Right cardiac atrium (tissue), 5 donors: ENCODE data around the gene MAPK4. TPM values are rescaled to one million over a fixed set of nuclear protein-coding genes. Genes with fewer than 3 reads are reported as not detected.

ENCODE experiments used
- ATAC-seq, 2 donors: fragments of 200-7000 bp; cut with Tn5 transposase; one replicate each; pipeline versions ENCODE4 v1.8.0 to v1.9.1; 2020; ENCODE audit warnings: moderate library complexity in 2 of 2, mild to moderate bottlenecking in 1 of 2
- DNase-seq, 3 donors: peaks; one replicate each; pipeline ENCODE4 v3.0.0-alpha.2; 2020
- H3K27ac ChIP-seq: one replicate; pipeline ENCODE4 v1.5.1; 2013; ENCODE audit warnings: mild to moderate bottlenecking, low read length, control low read depth, moderate library complexity
- H3K27me3 ChIP-seq: one replicate; pipeline ENCODE4 v1.6.1; 2013; ENCODE audit not compliant: control insufficient read depth, insufficient read depth
- H3K4me1 ChIP-seq: one replicate; pipeline ENCODE4 v1.6.1; 2013; ENCODE audit warnings: low read length; ENCODE audit not compliant: control insufficient read depth, insufficient read depth
- H3K4me3 ChIP-seq: one replicate; pipeline ENCODE4 v1.5.1; 2013; ENCODE audit warnings: low read length, control low read depth
- H3K9me3 ChIP-seq: one replicate; pipeline ENCODE4 v1.6.1; 2013; ENCODE audit warnings: low read length; ENCODE audit not compliant: control insufficient read depth
- WGBS: extraction: QIAGEN DNeasy Blood & Tissue Kit; methylation state at CpG from one replicate; pipeline ENCODE4 v1.1.7; 2013; 5-methylcytosine and 5-hydroxymethylcytosine counted together
- intact Hi-C, 4 donors: fragments of 100-400 bp; cut with DNase I; formaldehyde crosslinking; loops; one replicate each; pipeline versions ENCODE4 v1.11.0 to v1.14.0; 2022 to 2023
- polyA plus RNA-seq: library from polyadenylated mRNA; stranded (reverse); fragments of 200-250 nt; gene quantifications from one replicate; pipeline ENCODE4 v1.2.3, GENCODE V29; 2013
- total RNA-seq, 4 donors: library from RNA; stranded (reverse); fragmentation: NEBNext Ultra II Directional; extraction: Animal tissue kit (Norgen Biotek cat#: 25700); gene quantifications; one replicate each; pipeline ENCODE4 v1.2.1, GENCODE V29; 2021
- donor health status: healthy with polysubstance abuse.
- donor health status: DM: no; HTN: yes; CAD: no.
- donor health status: DM: no; HTN: no; CAD: no.
- donor health status: DM: no; HTN: yes; CAD: no; lungs with severe emphysema.
- donor health status: DM: yes; HTN: yes; CAD: no.

Gene MAPK4
- total and polyA plus RNA-seq, 5 donors = 15.5 to 73.9 (median 29.1) TPM

DNA sequence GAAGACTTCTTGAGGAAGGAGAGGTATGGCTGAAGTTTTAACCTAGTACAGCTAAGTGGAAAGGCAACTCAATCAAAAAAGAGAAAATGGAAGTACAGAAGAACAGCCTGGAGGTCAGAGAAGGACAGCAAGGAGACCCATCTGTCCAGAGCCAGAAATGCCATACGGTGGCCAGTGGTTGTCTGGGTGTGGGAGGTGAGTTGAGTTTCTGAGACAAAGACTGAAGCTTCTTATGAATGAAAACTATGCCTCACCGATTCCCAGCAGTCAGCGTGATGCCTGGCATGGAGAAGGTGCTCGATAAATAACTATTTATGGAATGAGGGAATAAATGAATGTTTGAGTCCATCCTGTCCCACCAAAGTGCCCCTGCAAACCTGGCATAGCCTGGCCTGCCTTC, 161.1 kb downstream of the MAPK4 start:
- intact Hi-C loops = no loop called here
- H3K9me3 ChIP-seq = no peaks in the 10 kb centered on the region
- no peak overlapping the region for H3K4me3 ChIP-seq
- WGBS = 80% methylated on average over 4 of the region's 4 CpGs
- ATAC-seq (no peak), DNase-seq (no peak)
- no peak overlapping the region for H3K27ac ChIP-seq
- peaks cover 11% of the 10 kb centered on the region for H3K4me1 ChIP-seq
- H3K27me3 ChIP-seq = no peaks in the 10 kb centered on the region

DNA sequence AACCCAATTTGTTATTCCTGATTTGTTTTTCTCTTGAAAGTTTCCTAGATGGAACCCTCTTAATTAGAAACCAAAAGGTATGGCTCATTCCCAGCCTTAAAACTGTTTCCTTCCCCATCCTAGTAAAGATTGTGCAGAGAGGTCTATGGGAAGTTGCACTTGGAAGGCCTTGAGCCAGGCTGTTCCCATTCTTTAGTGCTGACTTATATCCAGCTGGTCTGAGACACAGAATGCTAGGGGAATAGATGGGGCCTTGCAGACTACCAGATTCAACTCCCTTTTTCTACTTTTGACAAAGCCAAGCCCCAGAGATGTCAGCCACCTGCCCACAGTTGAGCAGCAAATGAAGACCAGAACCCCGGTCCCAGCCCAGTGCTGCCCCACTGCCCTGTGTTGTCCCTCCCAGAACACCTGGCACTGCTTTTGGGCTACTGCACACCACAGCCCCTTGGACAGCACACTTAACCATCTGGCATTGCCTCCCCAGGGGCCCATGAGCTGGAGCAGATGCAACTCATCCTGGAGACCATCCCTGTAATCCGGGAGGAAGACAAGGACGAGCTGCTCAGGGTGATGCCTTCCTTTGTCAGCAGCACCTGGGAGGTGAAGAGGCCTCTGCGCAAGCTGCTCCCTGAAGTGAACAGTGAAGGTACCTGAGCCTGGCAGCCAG, 161.7 kb downstream of the MAPK4 start:
- intact Hi-C loops = no loop called here
- WGBS = 79% methylated on average over 4 of the region's 4 CpGs

DNA sequence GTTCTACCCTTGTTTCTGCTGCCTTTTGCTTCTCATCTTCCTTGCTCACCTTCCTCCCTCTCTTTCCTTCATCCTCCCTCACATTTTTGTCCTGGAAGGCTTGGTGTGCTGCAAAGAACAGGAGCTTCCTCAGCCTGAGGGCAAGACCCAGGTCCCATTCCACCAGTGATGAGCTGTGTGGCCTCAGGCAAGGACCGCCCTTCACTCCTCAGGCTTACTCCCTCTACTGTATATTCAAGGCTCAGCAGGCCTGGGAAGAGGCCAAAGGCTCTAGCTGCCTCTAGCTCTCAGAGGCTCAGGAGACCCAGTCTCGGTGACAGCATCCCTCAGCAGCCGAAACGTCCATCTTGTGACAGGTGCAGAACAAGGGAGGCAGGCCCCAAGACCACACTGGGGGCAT, 162.4 kb downstream of the MAPK4 start:
- Histone ChIP-seq H3K27ac (no peak overlapping the region), H3K4me1 (peaks cover 8% of the 10 kb centered on the region), H3K27me3 (no peaks in the 10 kb centered on the region), H3K9me3 (no peaks in the 10 kb centered on the region), H3K4me3 (no peak overlapping the region)
- no peak for DNase-seq
- no peak for ATAC-seq
- intact Hi-C loops = no loop called here
- WGBS = 82% methylated on average over 4 of the region's 4 CpGs

More for the DNA sequence above, 161.7 kb downstream of the MAPK4 start:
- H3K27ac ChIP-seq = no peak overlapping the region
- H3K4me3 ChIP-seq = no peak overlapping the region
- DNase-seq (no peak), ATAC-seq (no peak)
- no peaks in the 10 kb centered on the region for H3K9me3 ChIP-seq
- no peaks in the 10 kb centered on the region for H3K27me3 ChIP-seq
- peaks cover 10% of the 10 kb centered on the region for H3K4me1 ChIP-seq

DNA sequence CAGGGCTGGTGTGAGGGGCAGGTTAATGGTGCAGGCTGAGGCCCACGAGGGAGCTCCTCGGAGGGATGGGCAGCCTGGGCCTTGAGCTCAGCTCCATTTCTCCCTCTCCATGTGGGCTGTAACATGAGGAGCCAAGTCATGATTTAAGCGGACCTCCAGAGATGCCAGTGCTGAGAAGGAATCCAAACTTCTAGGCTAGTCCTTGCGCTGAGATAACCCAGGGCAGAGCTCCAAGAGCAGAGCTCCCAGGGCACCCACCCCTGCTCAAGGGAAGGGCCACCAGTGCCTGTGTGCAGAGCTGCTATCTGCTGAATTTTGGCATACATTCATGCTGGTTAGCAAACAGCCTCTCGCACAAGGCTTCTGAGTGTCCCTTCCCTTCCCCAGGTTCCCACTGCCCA, 164.9 kb downstream of the MAPK4 start:
- peak overlapping the region; percentile 79 for H3K27ac ChIP-seq
- intact Hi-C loops = no loop called here
- WGBS = 35% methylated on average over 5 of the region's 5 CpGs
- peaks cover 5% of the 10 kb centered on the region for H3K4me1 ChIP-seq
- no peaks in the 10 kb centered on the region for H3K27me3 ChIP-seq
- no peak overlapping the region for H3K4me3 ChIP-seq
- no peaks in the 10 kb centered on the region for H3K9me3 ChIP-seq
- DNase-seq = peak; percentile 38 to 59 (median 57)
- ATAC-seq = peak; percentile 31 to 44

DNA sequence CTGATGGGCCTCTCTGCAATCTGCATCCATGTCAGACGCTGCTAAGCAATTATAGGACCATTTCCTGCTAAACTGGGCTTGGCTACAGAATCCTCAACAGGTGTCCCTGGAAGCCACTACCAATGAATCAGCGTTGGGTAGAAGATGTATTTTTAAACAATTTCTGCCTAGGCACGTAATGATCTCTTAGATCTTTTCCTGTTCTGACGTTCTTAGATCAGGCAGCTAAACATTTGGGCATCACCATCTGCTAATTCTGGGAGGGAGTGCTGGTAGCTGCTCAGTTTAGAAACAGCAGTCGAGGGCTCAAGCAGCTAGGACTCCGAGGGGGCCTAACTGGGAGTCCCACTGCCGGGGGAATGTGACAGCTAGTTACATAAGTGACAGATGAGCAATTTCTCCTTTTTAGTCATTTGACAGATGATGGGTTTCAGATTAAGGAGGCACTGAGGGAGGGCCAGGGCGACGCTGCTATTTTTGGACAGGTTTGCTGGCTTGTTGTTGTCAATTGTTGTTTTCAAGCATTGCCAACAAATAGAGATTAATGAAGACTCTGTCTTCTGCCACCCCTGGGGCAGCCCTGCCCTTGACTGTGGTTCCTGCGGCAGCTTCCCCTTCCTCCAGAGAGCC, 167.2 kb downstream of the MAPK4 start:
- Histone ChIP-seq H3K4me1 (peaks cover 3% of the 10 kb centered on the region), H3K27me3 (no peaks in the 10 kb centered on the region), H3K9me3 (no peaks in the 10 kb centered on the region), H3K4me3 (no peak overlapping the region), H3K27ac (peak overlapping the region; percentile 88)
- ATAC-seq = peak; percentile 8 to 43
- WGBS = 24% methylated on average over 10 of the region's 10 CpGs
- no peak for DNase-seq
- intact Hi-C loops = no loop called here

DNA sequence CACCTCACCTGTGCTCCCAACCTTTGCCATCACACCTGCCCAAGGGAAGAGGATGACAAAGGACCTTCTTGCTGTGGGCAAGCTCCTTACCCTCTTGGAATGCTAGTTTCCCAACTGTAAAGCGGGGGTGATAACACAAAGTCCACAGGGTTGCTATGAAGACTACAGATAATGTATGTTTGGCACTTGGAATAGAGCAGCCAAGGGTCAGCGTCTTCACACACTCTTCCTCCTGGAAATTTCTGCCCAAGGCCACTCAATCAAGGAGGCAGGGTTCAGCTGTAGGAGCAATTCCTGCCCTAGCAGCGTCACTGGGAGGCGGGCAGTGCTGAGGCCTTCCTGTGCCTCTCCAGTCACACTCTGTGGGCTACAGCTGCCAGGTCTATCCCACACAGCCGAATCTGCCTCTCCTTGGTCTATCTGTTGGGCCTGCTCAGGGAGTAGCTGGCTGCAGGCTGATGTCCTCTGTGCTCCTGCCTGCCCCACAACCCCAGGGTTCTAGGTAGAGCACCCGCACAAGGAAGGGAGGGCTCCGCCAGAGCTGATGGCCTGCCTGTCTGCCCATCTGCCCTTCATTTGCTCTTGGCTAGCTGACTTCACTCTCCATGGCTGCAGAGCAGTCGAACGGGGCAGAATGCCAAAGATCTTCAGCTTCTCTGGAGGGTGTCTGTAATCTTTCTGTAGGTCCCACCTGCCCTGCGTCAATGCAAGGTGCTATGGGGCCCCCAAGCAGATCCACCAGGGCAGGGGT, 168.0 kb downstream of the MAPK4 start:
- ATAC-seq (peak; percentile 44 to 62), DNase-seq (no peak)
- Histone ChIP-seq H3K4me3 (no peak overlapping the region), H3K9me3 (no peaks in the 10 kb centered on the region), H3K4me1 (peaks cover 3% of the 10 kb centered on the region), H3K27ac (peak overlapping the region; percentile 88), H3K27me3 (no peaks in the 10 kb centered on the region)
- intact Hi-C loops = no loop called here
- WGBS = 64% methylated on average over 10 of the region's 10 CpGs

DNA sequence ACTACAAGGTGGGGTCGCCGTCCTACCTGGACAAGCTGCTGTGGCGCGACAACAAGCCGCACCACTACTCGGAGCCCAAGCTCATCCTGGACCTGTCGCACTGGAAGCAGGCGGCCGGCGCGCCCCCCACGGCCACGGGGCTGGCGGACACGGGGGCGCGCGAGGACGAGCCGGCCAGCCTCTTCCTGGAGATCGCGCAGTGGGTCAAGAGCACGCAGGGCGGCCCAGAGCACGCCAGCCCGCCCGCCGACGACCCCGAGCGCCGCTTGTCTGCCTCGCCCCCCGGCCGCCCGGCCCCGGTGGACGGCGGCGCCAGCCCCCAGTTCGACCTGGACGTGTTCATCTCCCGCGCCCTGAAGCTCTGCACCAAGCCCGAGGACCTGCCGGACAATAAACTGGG, 169.5 kb downstream of the MAPK4 start:
- peaks cover 3% of the 10 kb centered on the region for H3K4me1 ChIP-seq
- DNase-seq (no peak), ATAC-seq (no peak)
- no peaks in the 10 kb centered on the region for H3K27me3 ChIP-seq
- 83% methylated on average over 46 of the region's 46 CpGs for WGBS
- no peak overlapping the region for H3K27ac ChIP-seq
- intact Hi-C loops = no loop called here
- no peaks in the 10 kb centered on the region for H3K9me3 ChIP-seq
- H3K4me3 ChIP-seq = no peak overlapping the region

DNA sequence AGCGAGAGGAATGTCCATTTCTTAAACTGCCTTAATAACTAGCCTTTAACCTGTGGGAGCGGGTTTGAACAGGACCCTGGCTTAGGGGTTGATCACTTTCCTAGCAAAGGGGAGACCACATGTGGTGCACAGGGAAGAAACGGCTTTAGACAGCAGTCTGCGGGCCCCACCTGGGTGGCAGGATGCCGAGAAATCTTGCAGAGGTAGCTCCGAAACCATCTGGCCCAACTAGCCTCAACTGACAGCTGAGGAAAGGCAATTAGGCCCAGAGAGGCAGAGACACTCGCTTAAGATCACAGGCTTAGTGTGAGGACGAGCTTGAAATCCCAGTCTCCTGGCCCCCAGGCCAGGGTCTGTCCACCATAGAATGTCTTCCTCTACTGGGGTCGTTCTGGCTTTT, 170.1 kb downstream of the MAPK4 start:
- H3K9me3 ChIP-seq = no peaks in the 10 kb centered on the region
- no peak overlapping the region for H3K27ac ChIP-seq
- H3K4me3 ChIP-seq = no peak overlapping the region
- 86% methylated on average over 9 of the region's 9 CpGs for WGBS
- no peak for ATAC-seq
- intact Hi-C loops = no loop called here
- no peaks in the 10 kb centered on the region for H3K4me1 ChIP-seq
- no peaks in the 10 kb centered on the region for H3K27me3 ChIP-seq
- DNase-seq = no peak

DNA sequence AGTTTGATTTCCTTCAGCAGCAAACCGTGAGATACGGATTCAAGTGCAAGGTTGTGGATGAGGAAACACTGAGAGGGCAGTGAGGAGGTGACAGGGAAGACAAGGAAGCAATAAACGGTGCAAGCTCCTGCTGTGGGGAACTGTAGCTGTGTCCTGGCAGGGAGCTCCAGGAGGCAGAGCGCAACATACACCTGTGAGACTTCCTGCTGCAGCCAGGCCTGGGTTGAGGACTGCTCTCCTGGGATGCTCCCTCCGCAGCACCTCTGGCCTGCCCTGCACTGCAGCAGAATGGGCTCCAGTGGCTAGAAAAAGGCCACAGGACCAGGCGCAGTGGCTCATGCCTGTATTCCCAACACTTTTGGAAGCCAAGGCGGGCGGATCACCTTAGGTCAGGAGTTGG, 174.5 kb downstream of the MAPK4 start:
- Histone ChIP-seq H3K27ac (no peak overlapping the region), H3K4me1 (no peaks in the 10 kb centered on the region), H3K4me3 (no peak overlapping the region), H3K27me3 (no peaks in the 10 kb centered on the region), H3K9me3 (no peaks in the 10 kb centered on the region)
- 73% methylated on average over 8 of the region's 8 CpGs for WGBS
- intact Hi-C loops = no loop called here
- no peak for DNase-seq
- no peak for ATAC-seq

DNA sequence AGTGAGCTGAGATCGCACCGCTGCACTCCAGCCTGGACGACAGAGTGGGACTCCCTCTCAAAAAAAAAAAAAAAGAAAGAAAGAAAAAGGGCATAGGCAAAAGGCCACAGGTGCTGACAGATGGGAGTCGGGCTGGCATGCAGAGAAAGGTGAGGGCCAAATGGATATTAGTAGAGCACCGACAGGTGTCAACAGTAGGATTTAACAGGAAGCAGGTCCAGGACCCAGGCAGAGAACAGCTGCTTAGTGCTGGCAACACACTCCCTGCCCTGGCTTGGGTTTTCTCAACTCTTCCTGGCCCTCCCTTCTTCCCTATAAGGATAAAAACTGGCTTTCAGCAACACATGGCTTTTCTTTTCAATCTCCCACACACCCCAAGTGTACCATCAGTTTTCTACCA, 175.0 kb downstream of the MAPK4 start:
- Histone ChIP-seq H3K4me1 (no peaks in the 10 kb centered on the region), H3K4me3 (no peak overlapping the region), H3K27me3 (no peaks in the 10 kb centered on the region), H3K27ac (no peak overlapping the region), H3K9me3 (no peaks in the 10 kb centered on the region)
- DNase-seq = no peak
- no peak for ATAC-seq
- WGBS = 75% methylated on average over 5 of the region's 5 CpGs
- intact Hi-C loops = no loop called here

DNA sequence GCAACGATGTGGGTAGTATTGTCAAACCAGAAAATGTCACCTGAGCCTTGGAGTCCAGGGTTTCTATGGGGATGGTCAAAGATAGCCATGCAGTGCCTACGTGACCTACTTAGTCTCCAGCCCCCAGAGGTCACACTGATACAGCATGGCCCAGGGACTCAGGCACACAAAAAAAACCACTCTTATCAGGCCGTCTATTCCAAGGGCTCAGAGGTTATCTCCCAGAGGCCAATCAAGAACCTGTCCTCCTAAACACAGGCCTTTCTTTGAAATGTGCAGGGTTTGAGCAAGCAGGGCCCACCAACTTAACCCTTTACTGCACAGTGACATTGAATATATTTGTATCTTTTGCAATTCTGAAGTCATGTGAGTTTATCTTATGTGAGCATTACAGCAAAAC, 177.2 kb downstream of the MAPK4 start:
- no peak for ATAC-seq

More for the DNA sequence above, 177.2 kb downstream of the MAPK4 start:
- no peaks in the 10 kb centered on the region for H3K27me3 ChIP-seq
- intact Hi-C loops = no loop called here
- 27% methylated on average over 3 of the region's 3 CpGs for WGBS
- no peaks in the 10 kb centered on the region for H3K4me1 ChIP-seq
- no peak overlapping the region for H3K27ac ChIP-seq
- H3K4me3 ChIP-seq = no peak overlapping the region
- DNase-seq = no peak
- H3K9me3 ChIP-seq = no peaks in the 10 kb centered on the region
